ENCODE measurements around the gene HEBP2.

Gene HEBP2

GRCh38 chr6:138397128-138398122 lies 6.6 kb upstream of the HEBP2 start:
- DNase-seq: no peak

GRCh38 chr6:138400326-138400725 lies 3.7 kb upstream of the HEBP2 start:
- no peak for DNase-seq

- DNase-seq: no peak
Observed at GRCh38 chr6:138401960-138402837, 1.8 kb upstream of the HEBP2 start.

- DNase-seq: no peak
Observed at GRCh38 chr6:138402838-138403187, 1.2 kb upstream of the HEBP2 start.

GRCh38 chr6:138403324-138403800 lies 661 bp upstream of the HEBP2 start:
- peak; percentile 17 to 40 for DNase-seq

GRCh38 chr6:138404666-138405337 lies 779 bp downstream of the HEBP2 start:
- DNase-seq: peak in 1 of 2 donors; percentile 38

- DNase-seq: no peak
Observed at GRCh38 chr6:138405816-138406413, 1.9 kb downstream of the HEBP2 start.

- peak in 1 of 2 donors; percentile 23 for DNase-seq
Observed at GRCh38 chr6:138406443-138406842, 2.4 kb downstream of the HEBP2 start.

GRCh38 chr6:138410048-138410735 lies 6.2 kb downstream of the HEBP2 start:
- DNase-seq: peak in 1 of 2 donors; percentile 22

GRCh38 chr6:138410972-138411880 lies 7.2 kb downstream of the HEBP2 start:
- no peak for DNase-seq

- DNase-seq: no peak
Observed at GRCh38 chr6:138415125-138415524, 11.1 kb downstream of the HEBP2 start.

- no peak for DNase-seq
Observed at GRCh38 chr6:138416206-138416605, 12.2 kb downstream of the HEBP2 start.

GRCh38 chr6:138417493-138418117 lies 13.6 kb downstream of the HEBP2 start:
- no peak for DNase-seq

- DNase-seq: no peak
Observed at GRCh38 chr6:138418118-138418742, 14.2 kb downstream of the HEBP2 start.

- no peak for DNase-seq
Observed at GRCh38 chr6:138419766-138420165, 15.7 kb downstream of the HEBP2 start.

GRCh38 chr6:138420356-138420755 lies 16.3 kb downstream of the HEBP2 start:
- no peak for DNase-seq

- DNase-seq: no peak
Observed at GRCh38 chr6:138421089-138421488, 17.1 kb downstream of the HEBP2 start.

- DNase-seq: no peak
Observed at GRCh38 chr6:138421608-138422007, 17.6 kb downstream of the HEBP2 start.

GRCh38 chr6:138422861-138423260 lies 18.8 kb downstream of the HEBP2 start:
- DNase-seq: no peak

Data from CD4-positive, alpha-beta T cell treated with Interferon alpha-2 for 1 hour (primary cell).